Measurements from ENCODE around the gene B3GNT2.

The B3GNT2 gene

GRCh38 chr2:62207491-62207890, 11.6 kb downstream of the B3GNT2 start:
- no peak for DNase-seq

GRCh38 chr2:62208074-62208757, 12.3 kb downstream of the B3GNT2 start:
- no peak for DNase-seq

DNA sequence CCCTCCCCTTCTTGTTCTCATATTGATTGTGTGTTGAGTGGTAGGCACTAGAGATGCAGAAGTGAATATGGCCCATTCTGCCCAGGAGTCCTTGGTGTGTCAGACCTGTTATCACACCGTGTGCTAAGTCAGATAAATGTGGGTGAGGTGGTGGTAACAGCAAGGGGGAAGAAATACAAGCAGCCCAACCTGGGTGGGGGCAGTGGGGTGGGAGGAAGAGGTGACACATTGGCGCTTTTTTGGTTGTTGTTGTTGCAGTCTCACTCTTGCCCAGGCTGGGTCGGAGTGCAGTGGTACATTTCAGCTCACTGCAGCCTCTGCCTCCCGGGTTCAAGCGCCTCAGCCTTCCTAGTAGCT, 12.8 kb downstream of the B3GNT2 start:
- DNase-seq: no peak

DNA sequence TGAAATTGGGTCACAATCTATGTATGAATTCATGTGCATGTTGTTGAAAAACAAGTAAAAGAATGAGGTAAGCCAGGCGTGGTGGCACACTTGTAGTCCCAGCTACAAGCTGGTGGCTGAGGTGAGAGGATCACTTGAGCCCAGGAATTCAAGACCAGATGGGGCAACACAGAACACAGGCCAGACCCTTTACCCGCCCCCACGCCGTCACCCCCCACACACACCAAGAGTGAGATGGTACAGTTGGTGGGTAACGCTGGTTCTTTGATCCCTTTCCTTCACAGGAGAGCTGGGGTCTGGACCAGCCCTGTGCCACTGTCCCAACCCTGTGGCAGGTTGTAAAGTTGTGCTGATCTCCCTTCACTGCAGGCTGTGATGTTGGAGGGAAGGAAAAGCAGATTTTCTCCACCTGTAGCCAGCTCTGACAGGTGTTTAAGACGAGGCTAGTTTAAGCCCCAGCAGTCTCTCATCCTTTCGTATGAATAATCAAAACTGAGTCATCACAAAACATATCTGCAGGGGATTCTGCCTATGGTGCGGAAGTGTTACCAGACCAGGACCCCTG, 13.6 kb downstream of the B3GNT2 start:
- no peak for DNase-seq

DNA sequence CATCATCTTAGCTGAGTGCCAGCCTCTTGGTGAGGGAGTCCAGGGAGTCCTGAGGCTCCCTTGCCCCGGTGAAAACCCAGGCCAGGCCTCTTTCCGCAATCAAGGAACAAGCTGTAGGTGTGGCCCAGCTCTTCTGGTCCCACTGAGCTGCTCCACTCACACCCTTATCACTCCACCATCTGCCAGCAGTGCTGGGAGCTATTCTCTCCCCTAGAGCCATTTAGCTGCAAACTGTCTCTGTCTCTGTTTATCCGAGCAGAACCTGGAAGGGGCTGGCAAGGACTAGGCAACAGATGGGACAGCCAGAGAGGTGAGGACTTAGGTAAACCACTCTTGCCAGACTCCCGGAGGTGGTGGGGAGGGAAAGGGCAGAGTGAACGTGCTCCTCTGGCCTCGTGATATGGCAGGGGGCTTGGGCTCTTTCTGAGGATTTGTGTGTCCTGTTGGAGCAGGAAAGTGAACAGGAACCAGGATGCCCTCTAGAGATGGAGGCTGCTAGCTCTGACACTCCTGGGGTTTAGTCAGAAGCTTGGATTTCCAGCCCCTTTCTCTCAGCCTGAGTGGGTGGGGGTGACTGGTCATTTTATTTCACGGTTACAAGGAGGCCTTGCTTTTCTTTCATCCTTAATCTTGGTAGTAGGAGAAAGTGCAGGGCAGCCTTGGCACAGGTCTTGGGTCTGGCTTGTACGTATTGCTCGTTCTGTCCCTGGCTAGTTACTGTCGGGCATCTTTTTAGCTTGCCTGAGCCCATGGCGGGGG, 19.6 kb downstream of the B3GNT2 start:
- DNase-seq: no peak

GRCh38 chr2:62216113-62216512, 20.2 kb downstream of the B3GNT2 start:
- no peak for DNase-seq

GRCh38 chr2:62216616-62217015, 20.7 kb downstream of the B3GNT2 start:
- DNase-seq: no peak

GRCh38 chr2:62217421-62217820, 21.5 kb downstream of the B3GNT2 start:
- no peak for DNase-seq

DNA sequence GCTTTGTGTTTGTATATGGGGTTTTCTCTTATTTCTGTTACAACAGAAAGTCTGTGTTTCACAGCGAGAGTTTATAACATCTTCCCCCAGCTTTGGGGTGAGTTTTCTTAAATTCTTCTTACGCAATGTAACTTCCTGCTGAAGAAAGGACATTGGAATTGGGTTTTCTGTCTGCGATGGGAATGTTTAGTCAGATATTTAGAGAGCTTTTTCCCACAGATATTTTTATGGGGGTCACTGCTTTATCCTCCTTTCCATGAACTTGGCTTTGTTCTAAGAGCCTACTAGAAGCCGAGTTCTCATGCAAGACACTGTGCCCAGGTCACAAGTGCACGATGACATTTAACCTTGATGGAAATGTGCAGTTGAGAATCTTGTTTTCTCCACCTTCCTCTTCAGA, 22.1 kb downstream of the B3GNT2 start:
- DNase-seq: no peak

DNA sequence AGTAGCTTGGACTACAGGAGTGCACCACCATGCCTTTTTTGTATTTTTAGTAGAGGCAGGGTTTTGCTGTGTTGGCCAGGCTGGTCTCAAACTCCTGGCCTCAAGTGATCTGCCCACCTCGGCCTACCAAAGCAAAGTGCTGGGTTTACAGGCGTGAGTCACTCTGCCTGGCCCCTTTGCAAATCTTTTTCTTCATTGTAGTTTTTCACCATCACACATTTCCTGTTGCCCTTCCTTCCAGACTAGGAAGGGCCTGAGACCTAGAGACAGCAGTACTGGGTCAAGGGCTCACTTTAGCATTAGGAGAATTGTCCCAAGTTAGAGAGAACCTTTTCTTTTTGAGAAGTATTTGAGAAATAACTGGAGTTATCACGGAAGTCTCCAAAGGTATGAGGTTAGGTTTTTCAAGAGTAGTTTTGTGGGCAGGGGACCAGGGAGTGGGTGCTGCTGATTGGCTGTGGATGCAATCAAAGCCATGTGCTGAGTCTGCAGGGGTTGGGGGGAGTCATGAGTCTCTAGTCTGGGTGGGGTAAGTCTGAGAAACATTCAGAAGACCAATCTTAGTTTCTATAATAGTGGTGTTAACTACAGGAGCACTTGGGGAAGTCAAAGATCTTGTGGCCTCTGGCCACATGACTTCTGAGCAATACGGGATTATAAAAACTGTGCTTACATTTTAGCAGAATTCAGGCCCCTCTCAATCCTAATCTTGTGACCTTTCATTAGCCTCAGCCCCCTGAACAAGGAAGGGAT, 23.7 kb downstream of the B3GNT2 start:
- no peak for DNase-seq

GRCh38 chr2:62221141-62221540, 25.2 kb downstream of the B3GNT2 start:
- no peak for DNase-seq

- no peak for DNase-seq
These were observed 26.3 kb downstream of the B3GNT2 start for GRCh38 chr2:62222171-62222570.

DNA sequence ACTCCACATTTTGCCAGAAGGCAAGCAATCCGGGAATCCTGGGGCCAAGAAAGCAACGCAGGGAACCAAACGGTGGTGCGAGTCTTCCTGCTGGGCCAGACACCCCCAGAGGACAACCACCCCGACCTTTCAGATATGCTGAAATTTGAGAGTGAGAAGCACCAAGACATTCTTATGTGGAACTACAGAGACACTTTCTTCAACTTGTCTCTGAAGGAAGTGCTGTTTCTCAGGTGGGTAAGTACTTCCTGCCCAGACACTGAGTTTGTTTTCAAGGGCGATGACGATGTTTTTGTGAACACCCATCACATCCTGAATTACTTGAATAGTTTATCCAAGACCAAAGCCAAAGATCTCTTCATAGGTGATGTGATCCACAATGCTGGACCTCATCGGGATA, 26.8 kb downstream of the B3GNT2 start:
- no peak for DNase-seq

DNA sequence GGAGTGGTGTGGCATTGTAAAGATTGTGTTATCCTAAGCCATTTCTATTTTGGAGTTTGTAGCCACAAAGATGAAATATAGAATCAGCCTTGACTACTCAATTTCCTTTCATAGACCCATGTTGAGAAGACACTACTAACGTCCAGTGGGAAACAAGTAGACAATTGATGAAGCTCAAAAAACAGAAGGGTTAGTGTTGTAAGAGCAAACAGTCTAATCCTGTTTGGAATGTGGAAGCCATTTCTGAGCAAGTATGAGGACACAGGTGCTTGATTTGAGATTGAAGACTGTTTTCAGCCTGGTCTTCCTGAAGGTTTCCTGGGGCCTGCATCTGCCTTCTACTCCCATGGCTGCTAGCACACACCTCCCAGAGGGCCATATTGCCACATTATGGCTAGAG, 29.1 kb downstream of the B3GNT2 start:
- DNase-seq: no peak

DNA sequence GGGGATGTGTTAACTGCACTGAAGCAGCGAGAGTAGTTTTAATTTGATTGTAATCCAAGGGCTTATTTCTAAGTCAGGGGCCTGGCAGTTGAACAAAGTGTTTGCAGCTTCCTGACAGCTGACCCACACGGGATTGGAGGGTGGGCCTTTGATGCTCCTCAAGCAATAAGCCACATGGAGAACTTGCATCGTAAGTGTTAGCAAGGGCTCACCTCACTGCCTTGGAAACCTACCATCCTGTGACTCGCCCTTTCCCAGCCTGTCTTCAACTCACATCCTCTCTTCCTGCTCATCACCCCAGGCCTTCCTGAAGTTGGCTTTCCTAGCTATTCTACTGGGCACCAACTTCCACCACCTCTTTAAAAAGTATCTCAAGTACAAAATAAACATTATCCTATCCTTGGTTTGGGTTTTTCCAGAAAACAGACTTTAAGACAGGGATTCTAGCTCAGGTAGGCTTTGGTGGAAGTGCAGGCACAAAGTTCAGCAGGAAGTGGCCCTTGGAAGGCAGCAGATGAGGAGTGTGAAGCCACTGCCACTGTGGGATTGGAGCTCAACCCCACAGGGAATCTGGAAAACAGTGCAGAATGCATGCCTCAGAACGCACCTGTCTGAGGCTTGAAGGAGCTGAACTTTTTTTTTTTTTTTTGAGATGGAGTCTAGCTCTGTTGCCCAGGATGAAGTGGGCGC, 31.6 kb downstream of the B3GNT2 start:
- no peak for DNase-seq

DNA sequence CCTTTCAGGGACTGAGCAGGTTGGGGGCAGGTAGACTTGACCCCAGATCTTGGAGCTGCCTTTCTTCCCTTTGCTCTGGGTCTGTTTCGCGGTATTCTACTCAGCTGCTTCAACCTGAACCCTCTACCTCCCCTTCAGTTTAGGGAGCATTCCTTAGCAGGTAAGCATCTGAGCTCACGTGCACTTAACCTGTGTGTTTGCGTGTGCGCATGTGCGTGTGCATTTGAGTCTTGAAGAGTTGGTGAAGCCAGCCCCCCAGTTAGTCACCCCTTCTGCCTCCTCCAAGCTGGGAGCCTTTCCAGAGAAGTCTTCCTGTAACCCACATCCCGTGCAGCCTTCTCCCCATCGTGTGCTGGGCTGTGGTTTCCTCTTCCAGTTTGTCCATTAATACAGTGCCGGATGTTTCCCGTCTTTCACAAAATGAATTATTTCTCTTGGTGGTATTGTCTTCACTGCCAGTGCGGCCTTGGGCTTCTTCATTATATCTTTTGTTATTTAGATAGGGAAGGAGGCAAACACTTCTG, 33.2 kb downstream of the B3GNT2 start:
- no peak for DNase-seq

GRCh38 chr2:62231541-62231940, 35.6 kb downstream of the B3GNT2 start:
- no peak for DNase-seq

DNA sequence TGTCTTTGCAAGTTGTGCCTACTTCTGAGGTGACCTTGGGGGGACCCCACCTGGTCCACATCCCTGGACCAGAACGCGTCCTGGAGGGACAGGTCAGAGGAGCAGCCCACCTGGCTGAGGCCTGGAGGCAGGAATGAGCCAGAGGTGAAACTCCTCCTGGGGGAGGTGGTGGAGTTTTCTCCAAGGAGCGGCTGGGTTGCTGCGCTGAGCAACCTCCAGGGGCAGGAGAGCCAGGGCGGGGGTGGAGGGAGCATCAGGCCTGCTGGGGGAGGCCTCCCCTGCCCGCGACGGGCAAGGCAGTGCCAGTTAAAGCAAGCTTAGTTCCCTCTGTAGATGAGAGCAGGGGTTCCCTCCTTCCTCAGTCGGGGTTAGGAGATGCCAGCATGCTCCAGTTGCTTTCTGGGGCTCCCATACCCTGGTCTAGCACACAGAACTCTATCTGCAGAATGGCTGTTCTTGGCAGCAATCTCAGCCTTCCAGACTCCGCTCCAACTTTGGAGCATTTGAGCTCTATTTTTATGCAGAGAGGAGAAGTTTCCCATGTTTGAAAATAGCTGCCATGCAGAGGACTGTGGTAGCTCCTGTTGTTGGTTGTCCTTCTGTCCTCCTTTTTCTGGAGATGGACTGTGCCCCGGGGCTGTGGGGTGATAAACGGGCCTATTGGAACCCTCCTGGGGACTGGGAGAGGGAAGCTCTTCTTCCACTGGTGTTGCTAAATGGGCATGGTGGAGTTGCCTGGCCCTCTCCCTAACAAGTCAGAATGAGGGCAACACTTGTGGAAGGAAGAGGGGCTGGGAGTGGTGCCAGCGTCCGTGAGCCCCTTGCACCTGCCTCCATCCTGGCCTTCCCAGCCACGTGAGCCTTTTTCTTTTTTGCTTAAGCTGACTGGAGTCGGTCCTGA, 39.1 kb downstream of the B3GNT2 start:
- no peak for DNase-seq

DNA sequence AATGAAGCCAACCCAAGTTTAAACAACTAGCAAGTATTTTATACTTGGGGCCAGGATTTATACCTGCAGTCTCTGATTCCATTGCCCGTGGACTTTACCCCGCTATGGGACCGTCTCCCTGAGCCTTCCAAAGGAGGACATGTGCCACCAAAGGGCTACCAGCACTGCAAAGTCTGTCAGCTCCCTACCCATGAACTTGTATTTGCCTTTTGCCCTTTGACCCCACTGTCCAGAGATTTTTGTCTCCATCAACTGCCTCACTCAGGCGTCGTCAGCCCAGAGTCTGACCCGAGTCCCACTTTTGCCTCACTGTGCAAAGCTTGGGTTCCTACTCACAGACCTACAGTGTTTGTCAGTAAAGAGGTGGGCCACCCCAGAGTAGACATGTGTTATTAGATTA, 40.6 kb downstream of the B3GNT2 start:
- no peak for DNase-seq

- DNase-seq: no peak
These were observed 42.3 kb downstream of the B3GNT2 start for GRCh38 chr2:62238236-62238635.

DNA sequence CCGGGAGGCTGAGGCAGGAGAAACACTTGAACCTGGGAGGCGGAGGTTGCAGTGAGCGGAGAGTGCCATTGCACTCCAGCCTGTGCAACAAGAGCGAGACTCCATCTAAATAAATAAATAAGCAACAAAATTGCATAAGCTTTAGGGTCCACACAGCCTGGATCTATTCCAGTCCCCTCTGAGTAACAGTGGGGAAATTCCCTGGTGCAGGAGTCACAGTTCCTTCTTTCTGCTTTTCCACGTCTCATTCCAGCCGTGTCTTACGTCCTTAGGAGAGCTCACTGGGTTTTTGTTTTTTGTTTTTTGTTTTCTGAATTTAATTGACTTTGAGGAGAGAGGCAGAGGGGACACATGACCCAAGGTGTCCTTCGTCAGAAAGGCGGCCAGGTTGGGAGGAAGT, 44.6 kb downstream of the B3GNT2 start:
- DNase-seq: no peak

GRCh38 chr2:62243983-62244382, 48.1 kb downstream of the B3GNT2 start:
- no peak for DNase-seq

Data from activated CD4-positive, alpha-beta T cell treated with anti-CD3 and anti-CD28 coated beads, Interleukin-2, amount 50 U/mL, for 16 hours (primary cell).